ENCODE measurements around the gene PIGP. TPM values are rescaled to one million over a fixed set of nuclear protein-coding genes. Genes with fewer than 3 reads are reported as not detected.
A peak's percentile ranks its signal among the peaks of the same experiment; 100 is the strongest.

Gene PIGP
- total and polyA plus RNA-seq, 9 of the 15 experiments (the other 6 are each of a cell fraction or from before 2014, with no cell fraction given) = 18.3 to 122 (median 35.6) TPM

DNA sequence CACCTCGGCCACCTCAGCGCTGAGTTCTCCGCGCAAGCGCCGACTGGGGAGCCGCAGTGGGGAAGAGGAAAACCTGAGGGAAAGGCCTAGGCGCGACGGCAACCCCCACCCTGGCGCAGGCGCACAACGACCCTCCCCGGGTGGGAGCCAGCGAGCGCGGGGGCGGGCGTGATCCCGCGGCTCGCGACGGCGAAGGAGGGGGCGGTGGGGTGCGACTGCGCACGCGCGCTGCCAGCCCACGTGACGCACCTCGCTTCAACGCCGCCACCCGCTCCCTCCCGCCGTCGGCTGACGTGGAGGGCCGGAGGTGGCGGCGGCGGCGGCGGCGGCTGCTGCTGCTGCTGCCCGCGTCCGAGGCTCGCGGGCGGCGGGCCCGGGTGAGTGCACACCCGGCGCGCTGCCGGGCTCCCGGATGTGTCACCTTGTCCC lies at the start of gene PIGP, which contains the start of gene TTC3 (continued):
- TF ChIP-seq POLR2B (IDR thresholded peaks at IDR 0.05; ENCODE audit: low read depth, partially characterized antibody) (no peak), GATAD2A (IDR thresholded peaks at IDR 0.05) (no peak), ZFPM2 (CRISPR knock-in tag; IDR thresholded peaks at IDR 0.05) (no peak), RNF2 (IDR thresholded peaks at IDR 0.05) (no peak; the same call in 1 of the 2 replicates), L3MBTL2 (IDR thresholded peaks at IDR 0.05) (peak; percentile 96), FOXP1 (CRISPR knock-in tag; IDR thresholded peaks at IDR 0.05) (no peak), ILF3 (IDR thresholded peaks at IDR 0.05; ENCODE audit: borderline replicate concordance) (0 out of 2 replicates have a peak, but pooled peaks have one; percentile 72), SNRNP70 (optimal IDR thresholded peaks at IDR 0.05; ENCODE audit: low read depth, low read length) (no peak), ZKSCAN8 (CRISPR knock-in tag; IDR thresholded peaks at IDR 0.05) (no peak), ASH1L (IDR thresholded peaks at IDR 0.05; ENCODE audit: borderline replicate concordance, low read depth, partially characterized antibody) (no peak), SAP30 (IDR thresholded peaks at IDR 0.05; ENCODE audit: borderline replicate concordance, insufficient read depth, low read depth, low read length, poor library complexity, severe bottlenecking) (no peak), PML (IDR thresholded peaks at IDR 0.05; ENCODE audit: low read length) (peak; percentile 1; the same call in 1 of the 2 replicates), POLR3G (IDR thresholded peaks at IDR 0.05; ENCODE audit: extremely low read depth, insufficient read length, insufficient replicate concordance) (no peak), TEAD4 (IDR thresholded peaks at IDR 0.05; ENCODE audit: low read length) (no peak), TEAD4 (CRISPR knock-in tag; IDR thresholded peaks at IDR 0.05; ENCODE audit: borderline replicate concordance) (no peak)
- TF ChIP-seq, protein P1, sequence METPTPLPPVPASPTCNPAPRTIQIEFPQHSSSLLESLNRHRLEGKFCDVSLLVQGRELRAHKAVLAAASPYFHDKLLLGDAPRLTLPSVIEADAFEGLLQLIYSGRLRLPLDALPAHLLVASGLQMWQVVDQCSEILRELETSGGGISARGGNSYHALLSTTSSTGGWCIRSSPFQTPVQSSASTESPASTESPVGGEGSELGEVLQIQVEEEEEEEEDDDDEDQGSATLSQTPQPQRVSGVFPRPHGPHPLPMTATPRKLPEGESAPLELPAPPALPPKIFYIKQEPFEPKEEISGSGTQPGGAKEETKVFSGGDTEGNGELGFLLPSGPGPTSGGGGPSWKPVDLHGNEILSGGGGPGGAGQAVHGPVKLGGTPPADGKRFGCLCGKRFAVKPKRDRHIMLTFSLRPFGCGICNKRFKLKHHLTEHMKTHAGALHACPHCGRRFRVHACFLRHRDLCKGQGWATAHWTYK (CRISPR knock-in tag; IDR thresholded peaks at IDR 0.05) = no peak
- TF ChIP-seq, protein P2, sequence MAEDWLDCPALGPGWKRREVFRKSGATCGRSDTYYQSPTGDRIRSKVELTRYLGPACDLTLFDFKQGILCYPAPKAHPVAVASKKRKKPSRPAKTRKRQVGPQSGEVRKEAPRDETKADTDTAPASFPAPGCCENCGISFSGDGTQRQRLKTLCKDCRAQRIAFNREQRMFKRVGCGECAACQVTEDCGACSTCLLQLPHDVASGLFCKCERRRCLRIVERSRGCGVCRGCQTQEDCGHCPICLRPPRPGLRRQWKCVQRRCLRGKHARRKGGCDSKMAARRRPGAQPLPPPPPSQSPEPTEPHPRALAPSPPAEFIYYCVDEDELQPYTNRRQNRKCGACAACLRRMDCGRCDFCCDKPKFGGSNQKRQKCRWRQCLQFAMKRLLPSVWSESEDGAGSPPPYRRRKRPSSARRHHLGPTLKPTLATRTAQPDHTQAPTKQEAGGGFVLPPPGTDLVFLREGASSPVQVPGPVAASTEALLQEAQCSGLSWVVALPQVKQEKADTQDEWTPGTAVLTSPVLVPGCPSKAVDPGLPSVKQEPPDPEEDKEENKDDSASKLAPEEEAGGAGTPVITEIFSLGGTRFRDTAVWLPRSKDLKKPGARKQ (CRISPR knock-in tag; IDR thresholded peaks at IDR 0.05) = no peak
- TF ChIP-seq, protein P3, sequence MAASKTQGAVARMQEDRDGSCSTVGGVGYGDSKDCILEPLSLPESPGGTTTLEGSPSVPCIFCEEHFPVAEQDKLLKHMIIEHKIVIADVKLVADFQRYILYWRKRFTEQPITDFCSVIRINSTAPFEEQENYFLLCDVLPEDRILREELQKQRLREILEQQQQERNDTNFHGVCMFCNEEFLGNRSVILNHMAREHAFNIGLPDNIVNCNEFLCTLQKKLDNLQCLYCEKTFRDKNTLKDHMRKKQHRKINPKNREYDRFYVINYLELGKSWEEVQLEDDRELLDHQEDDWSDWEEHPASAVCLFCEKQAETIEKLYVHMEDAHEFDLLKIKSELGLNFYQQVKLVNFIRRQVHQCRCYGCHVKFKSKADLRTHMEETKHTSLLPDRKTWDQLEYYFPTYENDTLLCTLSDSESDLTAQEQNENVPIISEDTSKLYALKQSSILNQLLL (CRISPR knock-in tag; IDR thresholded peaks at IDR 0.05; ENCODE audit: borderline replicate concordance) = no peak
- TF ChIP-seq, protein P4, sequence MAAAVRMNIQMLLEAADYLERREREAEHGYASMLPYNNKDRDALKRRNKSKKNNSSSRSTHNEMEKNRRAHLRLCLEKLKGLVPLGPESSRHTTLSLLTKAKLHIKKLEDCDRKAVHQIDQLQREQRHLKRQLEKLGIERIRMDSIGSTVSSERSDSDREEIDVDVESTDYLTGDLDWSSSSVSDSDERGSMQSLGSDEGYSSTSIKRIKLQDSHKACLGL (CRISPR knock-in tag; IDR thresholded peaks at IDR 0.05; ENCODE audit: borderline replicate concordance, poor library complexity, severe bottlenecking) = no peak
- TF ChIP-seq, protein P5, sequence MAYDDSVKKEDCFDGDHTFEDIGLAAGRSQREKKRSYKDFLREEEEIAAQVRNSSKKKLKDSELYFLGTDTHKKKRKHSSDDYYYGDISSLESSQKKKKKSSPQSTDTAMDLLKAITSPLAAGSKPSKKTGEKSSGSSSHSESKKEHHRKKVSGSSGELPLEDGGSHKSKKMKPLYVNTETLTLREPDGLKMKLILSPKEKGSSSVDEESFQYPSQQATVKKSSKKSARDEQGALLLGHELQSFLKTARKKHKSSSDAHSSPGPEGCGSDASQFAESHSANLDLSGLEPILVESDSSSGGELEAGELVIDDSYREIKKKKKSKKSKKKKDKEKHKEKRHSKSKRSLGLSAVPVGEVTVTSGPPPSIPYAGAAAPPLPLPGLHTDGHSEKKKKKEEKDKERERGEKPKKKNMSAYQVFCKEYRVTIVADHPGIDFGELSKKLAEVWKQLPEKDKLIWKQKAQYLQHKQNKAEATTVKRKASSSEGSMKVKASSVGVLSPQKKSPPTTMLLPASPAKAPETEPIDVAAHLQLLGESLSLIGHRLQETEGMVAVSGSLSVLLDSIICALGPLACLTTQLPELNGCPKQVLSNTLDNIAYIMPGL (CRISPR knock-in tag; IDR thresholded peaks at IDR 0.05) = no peak
- TF ChIP-seq, protein P6, sequence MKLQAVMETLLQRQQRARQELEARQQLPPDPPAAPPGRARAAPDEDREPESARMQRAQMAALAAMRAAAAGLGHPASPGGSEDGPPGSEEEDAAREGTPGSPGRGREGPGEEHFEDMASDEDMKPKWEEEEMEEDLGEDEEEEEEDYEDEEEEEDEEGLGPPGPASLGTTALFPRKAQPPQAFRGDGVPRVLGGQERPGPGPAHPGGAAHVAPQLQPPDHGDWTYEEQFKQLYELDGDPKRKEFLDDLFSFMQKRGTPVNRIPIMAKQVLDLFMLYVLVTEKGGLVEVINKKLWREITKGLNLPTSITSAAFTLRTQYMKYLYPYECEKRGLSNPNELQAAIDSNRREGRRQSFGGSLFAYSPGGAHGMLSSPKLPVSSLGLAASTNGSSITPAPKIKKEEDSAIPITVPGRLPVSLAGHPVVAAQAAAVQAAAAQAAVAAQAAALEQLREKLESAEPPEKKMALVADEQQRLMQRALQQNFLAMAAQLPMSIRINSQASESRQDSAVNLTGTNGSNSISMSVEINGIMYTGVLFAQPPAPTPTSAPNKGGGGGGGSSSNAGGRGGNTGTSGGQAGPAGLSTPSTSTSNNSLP (IDR thresholded peaks at IDR 0.05; ENCODE audit: borderline replicate concordance, low read depth, low read length) = no peak

Measured in K562 (cell line).